Mammary epithelial cell (primary cell): ENCODE data around the gene B3GNT5.

Experiments used
- EZH2 ChIP-seq: IDR thresholded peaks from 2 replicates; pipeline ENCODE4 v1.6.1; 2012; ENCODE audit warnings: low read length, inconsistent platforms, borderline replicate concordance
- TF ChIP-seq, protein P1 (sequence below), 2 donors: IDR thresholded peaks in 1 of 2; conservative IDR thresholded peaks in 1 of 2; 2 replicates each; pipeline ENCODE4 v1.5.1; 2011 to 2012; ENCODE audit warnings: inconsistent platforms in 2 of 2, low read length in 2 of 2, mild to moderate bottlenecking in 2 of 2, control low read depth in 1 of 2, low read depth in 1 of 2; ENCODE audit not compliant: insufficient read depth in 1 of 2; ENCODE audit errors: extremely low read depth in 1 of 2

DNA sequence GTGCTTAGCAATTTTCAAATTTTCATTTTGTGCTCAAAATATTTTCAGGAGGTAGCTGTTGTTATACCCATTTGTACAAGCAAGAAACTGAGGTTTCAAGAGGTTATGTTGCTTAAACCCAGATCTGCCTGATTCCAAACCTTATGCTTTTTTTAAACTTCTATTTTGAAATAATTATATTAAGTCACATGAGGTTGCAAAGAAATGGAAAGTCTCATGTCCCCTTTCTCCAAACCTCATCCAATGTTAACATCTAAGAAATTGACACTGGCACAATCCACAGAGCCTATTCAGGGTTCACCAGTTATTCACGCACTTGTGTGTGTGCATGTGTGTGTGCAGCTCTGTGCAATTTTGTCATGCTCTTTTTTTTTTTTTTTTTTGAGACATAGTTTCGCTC lies 35.1 kb downstream of the B3GNT5 start:
- TF ChIP-seq, protein P1, sequence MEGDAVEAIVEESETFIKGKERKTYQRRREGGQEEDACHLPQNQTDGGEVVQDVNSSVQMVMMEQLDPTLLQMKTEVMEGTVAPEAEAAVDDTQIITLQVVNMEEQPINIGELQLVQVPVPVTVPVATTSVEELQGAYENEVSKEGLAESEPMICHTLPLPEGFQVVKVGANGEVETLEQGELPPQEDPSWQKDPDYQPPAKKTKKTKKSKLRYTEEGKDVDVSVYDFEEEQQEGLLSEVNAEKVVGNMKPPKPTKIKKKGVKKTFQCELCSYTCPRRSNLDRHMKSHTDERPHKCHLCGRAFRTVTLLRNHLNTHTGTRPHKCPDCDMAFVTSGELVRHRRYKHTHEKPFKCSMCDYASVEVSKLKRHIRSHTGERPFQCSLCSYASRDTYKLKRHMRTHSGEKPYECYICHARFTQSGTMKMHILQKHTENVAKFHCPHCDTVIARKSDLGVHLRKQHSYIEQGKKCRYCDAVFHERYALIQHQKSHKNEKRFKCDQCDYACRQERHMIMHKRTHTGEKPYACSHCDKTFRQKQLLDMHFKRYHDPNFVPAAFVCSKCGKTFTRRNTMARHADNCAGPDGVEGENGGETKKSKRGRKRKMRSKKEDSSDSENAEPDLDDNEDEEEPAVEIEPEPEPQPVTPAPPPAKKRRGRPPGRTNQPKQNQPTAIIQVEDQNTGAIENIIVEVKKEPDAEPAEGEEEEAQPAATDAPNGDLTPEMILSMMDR (conservative IDR thresholded peaks at IDR 0.05 in 1 of 2, IDR thresholded peaks at IDR 0.05 in 1 of 2; ENCODE audit: extremely low read depth in 1 of 2, insufficient read depth in 1 of 2, low read depth in 1 of 2, low read length in 2 of 2): no peak
- no peak for TF ChIP-seq EZH2
